Endothelial cell of hepatic sinusoid (primary cell): ENCODE measurements around the gene ZFHX3.

Experiments
- in situ Hi-C: cut with HindIII; loops from 2 replicates; pipeline ENCODE4 v1.10.0; 2017; ENCODE audit warnings: low sequenced_read_pairs

Gene ZFHX3

GRCh38 chr16:73025151-73025855 lies 22.6 kb downstream of the ZFHX3 start:
- in situ Hi-C loops = no loop called here

- in situ Hi-C loops = no loop called here
Measured at GRCh38 chr16:73024571-73025105, 23.3 kb downstream of the ZFHX3 start.

- in situ Hi-C loops = no loop called here
Measured at GRCh38 chr16:73023752-73024570, 24.0 kb downstream of the ZFHX3 start.

GRCh38 chr16:73023320-73023719 lies 24.6 kb downstream of the ZFHX3 start:
- in situ Hi-C loops = no loop called here

GRCh38 chr16:73022534-73022933 lies 25.4 kb downstream of the ZFHX3 start:
- in situ Hi-C loops = no loop called here

GRCh38 chr16:73021866-73022495 lies 25.9 kb downstream of the ZFHX3 start:
- in situ Hi-C loops = no loop called here

- in situ Hi-C loops = no loop called here
Measured at GRCh38 chr16:73020409-73020884, 27.5 kb downstream of the ZFHX3 start.

GRCh38 chr16:73019457-73020362 lies 28.2 kb downstream of the ZFHX3 start:
- in situ Hi-C loops = no loop called here

GRCh38 chr16:73018821-73019456 lies 29.0 kb downstream of the ZFHX3 start:
- in situ Hi-C loops = no loop called here

GRCh38 chr16:73017321-73017720 lies 30.6 kb downstream of the ZFHX3 start:
- in situ Hi-C loops = no loop called here

GRCh38 chr16:73016488-73016830 lies 31.5 kb downstream of the ZFHX3 start:
- in situ Hi-C loops = no loop called here

GRCh38 chr16:73015612-73016487 lies 32.1 kb downstream of the ZFHX3 start:
- in situ Hi-C loops = no loop called here

GRCh38 chr16:73014768-73015167 lies 33.2 kb downstream of the ZFHX3 start:
- in situ Hi-C loops = no loop called here

GRCh38 chr16:73013974-73014373 lies 34.0 kb downstream of the ZFHX3 start:
- in situ Hi-C loops = no loop called here

- in situ Hi-C loops = no loop called here
Measured at GRCh38 chr16:73012341-73012740, 35.6 kb downstream of the ZFHX3 start.

- in situ Hi-C loops = no loop called here
Measured at GRCh38 chr16:73011926-73012325, 36.0 kb downstream of the ZFHX3 start.

GRCh38 chr16:73010150-73010676 lies 37.7 kb downstream of the ZFHX3 start:
- in situ Hi-C loops = no loop called here

- in situ Hi-C loops = loop anchor here (5.0 kb wide), 1 partner anchor 33 kb away; no protein-coding TSS in a partner anchor
Measured at GRCh38 chr16:73009710-73010109, 38.2 kb downstream of the ZFHX3 start.

- in situ Hi-C loops = loop anchor here (5.0 kb wide), 1 partner anchor 36 kb away; no protein-coding TSS in a partner anchor
Measured at GRCh38 chr16:73006026-73006425, 41.9 kb downstream of the ZFHX3 start.
